Ascending aorta (tissue), 2 donors: ENCODE data around the gene PIP5K1A. TPM values are rescaled to one million over a fixed set of nuclear protein-coding genes. Genes with fewer than 3 reads are reported as not detected.
A peak's percentile ranks its signal among the peaks of the same experiment; 100 is the strongest.
"Not testable (repeated sequence)": the region's sequence is repeated elsewhere in the genome, so short reads cannot be mapped to it uniquely, and the experiment has no call there.

Source experiments
- DNase-seq, 2 donors: peaks; one replicate each; pipeline ENCODE4 v3.0.0-alpha.2; 2019; ENCODE audit warnings: low spot score in 2 of 2
- H3K27ac ChIP-seq, 2 donors: fragments of 200-600 bp; sonication (generic); one replicate each; pipeline ENCODE4 v1.5.1; 2016 to 2017; ENCODE audit warnings: mild to moderate bottlenecking in 1 of 2
- H3K27me3 ChIP-seq: fragments of 200-600 bp; sonication (generic); one replicate; pipeline ENCODE4 v1.5.1; 2017
- H3K36me3 ChIP-seq, 2 donors: fragments of 200-600 bp; sonication (generic); one replicate each; pipeline ENCODE4 v1.5.1; 2016
- H3K4me1 ChIP-seq, 2 donors: fragments of 200-600 bp; sonication (generic); one replicate each; pipeline ENCODE4 v1.5.1; 2016 to 2017; ENCODE audit warnings: mild to moderate bottlenecking in 1 of 2
- H3K4me3 ChIP-seq, 2 donors: fragments of 200-600 bp; sonication (generic); one replicate each; pipeline ENCODE4 v1.5.1; 2016 to 2017; ENCODE audit warnings: mild to moderate bottlenecking in 1 of 2
- H3K9me3 ChIP-seq, 2 donors: fragments of 200-600 bp; sonication (generic); one replicate each; pipeline ENCODE4 v1.5.1; 2016
- intact Hi-C: fragments of 100-400 bp; cut with DNase I; formaldehyde crosslinking; loops from one replicate; pipeline ENCODE4 v1.15.1; 2023
- total RNA-seq: library from RNA; depleted of rRNA; stranded (reverse); fragments of >200 nt; gene quantifications from one replicate; pipeline ENCODE4 v1.1.0, GENCODE V29; 2016
- TF ChIP-seq, protein P1 (sequence below), 3 experiments: fragments of 200-600 bp in 2 of 3; fragments of 450-650 bp in 1 of 3; sonication (generic) in 2 of 3; IDR thresholded peaks; one replicate each; pipeline ENCODE4 v1.5.1; 2016 to 2019; ENCODE audit warnings: antibody characterized with exemption in 3 of 3, mild to moderate bottlenecking in 1 of 3, moderate library complexity in 1 of 3

Gene PIP5K1A
- total RNA-seq, 1 donor from 2014 or later = 36.5 TPM

DNA sequence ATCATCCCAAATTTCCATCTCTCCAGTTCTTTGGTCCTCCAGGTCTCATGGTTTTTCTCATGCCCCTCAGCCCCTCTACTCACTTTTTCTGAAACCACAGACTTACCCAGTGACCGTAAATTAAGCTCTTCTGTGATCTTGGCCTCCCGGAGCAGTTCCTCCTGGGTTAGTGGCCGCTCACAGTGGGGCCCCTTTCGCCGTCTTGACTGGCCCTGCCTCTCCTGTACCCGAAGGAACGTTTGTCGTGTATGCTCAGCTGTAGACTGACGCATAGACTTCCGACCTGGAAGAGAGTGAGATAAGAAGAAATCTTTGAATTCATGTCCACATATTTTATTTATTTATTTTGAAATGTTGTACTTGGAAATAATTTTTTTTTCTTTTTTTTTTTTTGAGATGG, 14.1 kb upstream of the PIP5K1A start:
- H3K27me3 ChIP-seq = no peaks in the 10 kb centered on the region
- intact Hi-C loops = no loop called here
- H3K27ac ChIP-seq = no peak overlapping the region
- H3K4me3 ChIP-seq = no peak overlapping the region
- no peaks in the 10 kb centered on the region for H3K9me3 ChIP-seq
- TF ChIP-seq, protein P1, sequence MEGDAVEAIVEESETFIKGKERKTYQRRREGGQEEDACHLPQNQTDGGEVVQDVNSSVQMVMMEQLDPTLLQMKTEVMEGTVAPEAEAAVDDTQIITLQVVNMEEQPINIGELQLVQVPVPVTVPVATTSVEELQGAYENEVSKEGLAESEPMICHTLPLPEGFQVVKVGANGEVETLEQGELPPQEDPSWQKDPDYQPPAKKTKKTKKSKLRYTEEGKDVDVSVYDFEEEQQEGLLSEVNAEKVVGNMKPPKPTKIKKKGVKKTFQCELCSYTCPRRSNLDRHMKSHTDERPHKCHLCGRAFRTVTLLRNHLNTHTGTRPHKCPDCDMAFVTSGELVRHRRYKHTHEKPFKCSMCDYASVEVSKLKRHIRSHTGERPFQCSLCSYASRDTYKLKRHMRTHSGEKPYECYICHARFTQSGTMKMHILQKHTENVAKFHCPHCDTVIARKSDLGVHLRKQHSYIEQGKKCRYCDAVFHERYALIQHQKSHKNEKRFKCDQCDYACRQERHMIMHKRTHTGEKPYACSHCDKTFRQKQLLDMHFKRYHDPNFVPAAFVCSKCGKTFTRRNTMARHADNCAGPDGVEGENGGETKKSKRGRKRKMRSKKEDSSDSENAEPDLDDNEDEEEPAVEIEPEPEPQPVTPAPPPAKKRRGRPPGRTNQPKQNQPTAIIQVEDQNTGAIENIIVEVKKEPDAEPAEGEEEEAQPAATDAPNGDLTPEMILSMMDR (IDR thresholded peaks at IDR 0.05) = no peak
- peaks cover 63 to 66% of the 10 kb centered on the region in 2 donors for H3K36me3 ChIP-seq
- DNase-seq = no peak
- H3K4me1 ChIP-seq = peaks cover 0 to 13% of the 10 kb centered on the region in 2 donors

DNA sequence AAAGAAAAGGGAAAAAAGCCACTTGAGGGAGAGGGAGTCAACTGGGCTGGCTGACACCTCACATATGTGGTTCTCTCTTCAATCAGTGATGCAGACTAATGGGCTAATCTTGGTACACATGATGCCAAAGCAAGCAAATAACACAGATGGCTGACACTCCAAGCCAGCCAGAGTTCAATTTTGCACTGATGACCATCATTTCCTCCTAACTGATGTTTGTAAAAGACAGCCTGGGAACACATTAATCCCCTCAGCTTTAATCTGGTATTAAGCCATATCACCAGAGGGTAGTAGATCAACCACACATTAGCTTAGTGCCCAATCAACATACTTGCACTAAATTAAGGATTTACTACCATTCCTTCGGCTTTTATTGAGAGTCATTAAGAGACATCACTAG, 11.1 kb upstream of the PIP5K1A start:
- TF ChIP-seq, protein P1 (IDR thresholded peaks at IDR 0.05) = no peak
- intact Hi-C loops = no loop called here
- Histone ChIP-seq H3K36me3 (peaks cover 35 to 36% of the 10 kb centered on the region in 2 donors), H3K27ac (no peak overlapping the region), H3K27me3 (no peaks in the 10 kb centered on the region), H3K4me3 (no peak overlapping the region), H3K9me3 (no peaks in the 10 kb centered on the region), H3K4me1 (peaks cover 0 to 14% of the 10 kb centered on the region in 2 donors)
- no peak for DNase-seq

DNA sequence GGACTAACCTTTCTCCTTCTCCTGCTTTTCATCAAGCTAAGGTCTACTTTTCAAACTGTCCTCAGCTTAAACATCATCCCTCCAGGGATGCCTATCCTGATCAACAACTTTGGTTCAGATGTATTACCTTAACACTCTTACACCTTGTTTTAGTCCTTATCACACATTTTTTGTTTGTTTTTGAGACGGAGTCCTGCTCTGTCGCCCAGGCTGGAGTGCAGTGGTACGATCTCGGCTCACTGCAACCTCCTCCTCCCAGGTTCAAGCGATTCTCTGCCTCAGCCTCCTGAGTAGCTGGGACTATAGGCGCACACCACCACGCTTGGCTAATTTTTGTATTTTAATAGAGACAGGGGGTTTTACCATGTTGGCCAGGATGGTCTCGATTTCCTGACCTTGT, 9.7 kb upstream of the PIP5K1A start:
- Histone ChIP-seq H3K36me3 (peaks cover 21% of the 10 kb centered on the region in 2 donors), H3K4me1 (peaks cover 0 to 14% of the 10 kb centered on the region in 2 donors), H3K27ac (peak overlapping the region in 1 of 2 donors; percentile 83), H3K4me3 (peak overlapping the region; percentile 71 to 76)
- H3K9me3 ChIP-seq, DNase-seq, H3K27me3 ChIP-seq, intact Hi-C loops: not testable (repeated sequence)

DNA sequence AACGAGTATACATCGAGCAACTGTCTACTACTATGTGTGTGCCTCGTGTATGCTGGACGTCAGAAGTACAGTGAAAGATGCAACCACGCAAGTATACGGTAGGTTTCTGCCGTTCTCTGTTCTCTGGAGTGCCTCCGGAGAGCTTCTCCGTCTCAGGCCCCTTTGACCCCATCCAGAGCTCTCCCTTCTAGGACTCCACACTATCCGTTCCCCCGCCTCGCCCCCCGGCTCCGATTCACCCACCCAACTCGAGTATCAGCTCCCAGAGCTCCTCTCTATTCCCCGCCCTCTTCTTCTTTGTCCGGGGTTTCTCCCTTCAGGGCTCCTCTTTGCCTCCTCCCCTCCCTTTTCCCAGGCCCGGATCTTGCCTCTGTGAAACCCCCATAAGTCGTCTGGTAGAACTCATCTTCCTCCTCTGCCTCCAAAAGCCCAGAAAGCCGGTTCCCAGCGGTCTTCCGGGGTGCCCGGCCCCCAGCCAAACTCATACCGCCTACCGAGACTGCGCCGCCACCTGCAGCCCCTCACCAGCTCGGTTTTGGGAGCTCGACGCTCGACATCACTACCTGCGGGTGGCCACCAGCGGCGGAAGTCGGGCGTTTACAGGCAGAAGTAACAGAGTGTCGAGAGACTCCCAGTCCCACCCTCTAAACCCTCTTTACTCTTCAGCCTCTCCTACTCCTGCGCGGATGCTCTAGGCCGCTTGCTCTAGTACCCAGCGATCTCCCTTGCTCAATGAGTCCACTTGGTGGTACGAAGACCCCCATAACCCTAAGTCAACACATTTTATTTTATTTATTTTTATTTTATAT, 8.5 kb upstream of the PIP5K1A start, which contains the start of gene VPS72:
TSS of gene VPS72 (minus strand) at position 561 of the 809 bp plus-strand sequence. CDS start at position 485, 76 bp downstream.
- H3K4me3 ChIP-seq = peak within 1 kb of the TSS; percentile 71 to 76
- DNase-seq = peak; percentile 39 to 93
- intact Hi-C loops = no loop called here

DNA sequence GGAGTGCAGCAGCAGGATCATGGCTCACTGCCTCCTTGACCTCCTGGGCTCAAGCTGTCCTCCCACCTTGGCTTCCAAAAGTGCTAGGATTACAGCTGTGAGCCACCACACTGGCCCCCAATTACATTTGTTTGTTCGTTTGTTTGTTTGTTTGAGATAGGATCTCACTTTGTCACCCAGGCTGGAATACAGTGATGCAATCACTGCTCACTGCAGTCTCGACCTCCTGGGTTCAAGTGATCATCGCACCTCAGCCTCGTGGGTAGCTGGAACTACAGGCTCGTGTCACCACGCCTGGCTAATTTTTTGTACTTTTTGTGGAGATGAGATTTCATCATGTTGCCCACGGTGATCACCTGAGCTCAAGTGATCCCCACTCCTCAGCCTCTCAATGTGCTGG, 6.3 kb upstream of the PIP5K1A start:
- TF ChIP-seq, protein P1 (IDR thresholded peaks at IDR 0.05) = no peak
- Histone ChIP-seq H3K4me3 (no peak overlapping the region), H3K27ac (no peak overlapping the region), H3K27me3 (no peaks in the 10 kb centered on the region), H3K9me3 (no peaks in the 10 kb centered on the region), H3K4me1 (peaks cover 0 to 18% of the 10 kb centered on the region in 2 donors), H3K36me3 (no peaks in the 10 kb centered on the region)
- DNase-seq = no peak
- intact Hi-C loops = no loop called here

More for the DNA sequence above, 8.5 kb upstream of the PIP5K1A start, which contains the start of gene VPS72:
- H3K27me3 ChIP-seq = no peaks in the 10 kb centered on the region
- no peaks in the 10 kb centered on the region for H3K9me3 ChIP-seq
- H3K27ac ChIP-seq = peak within 1 kb of the TSS; percentile 70 to 83
- TF ChIP-seq, protein P1 (IDR thresholded peaks at IDR 0.05) = peak in 1 of 3 experiments; percentile 14
- peaks cover 0 to 14% of the 10 kb centered on the region in 2 donors for H3K4me1 ChIP-seq
- H3K36me3 ChIP-seq = peaks cover 9% of the 10 kb centered on the region in 2 donors

DNA sequence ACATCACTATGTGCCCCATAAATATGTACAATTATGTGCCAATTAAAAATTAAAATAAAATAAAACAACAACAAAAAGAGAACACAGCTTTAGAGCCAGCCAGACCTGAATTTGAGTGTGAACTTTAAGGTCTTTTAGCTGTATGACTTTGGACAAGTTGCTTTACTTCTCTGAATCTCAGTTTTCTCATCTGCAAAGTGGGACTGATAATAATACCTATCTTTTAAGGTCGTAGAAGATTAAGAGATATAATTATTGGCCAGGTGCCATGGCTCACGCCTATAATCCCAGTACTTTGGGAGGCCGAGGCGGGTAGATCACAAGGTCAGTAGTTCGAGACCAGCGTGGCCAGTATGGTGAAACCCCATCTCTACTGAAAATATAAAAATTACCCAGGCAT, 5.0 kb upstream of the PIP5K1A start:
- intact Hi-C loops = no loop called here
- peaks cover 0 to 14% of the 10 kb centered on the region in 2 donors for H3K4me1 ChIP-seq
- no peak for DNase-seq
- H3K27me3 ChIP-seq = no peaks in the 10 kb centered on the region
- no peaks in the 10 kb centered on the region for H3K9me3 ChIP-seq
- H3K27ac ChIP-seq = no peak overlapping the region
- no peaks in the 10 kb centered on the region for H3K36me3 ChIP-seq
- TF ChIP-seq, protein P1 (IDR thresholded peaks at IDR 0.05) = no peak
- H3K4me3 ChIP-seq = no peak overlapping the region
